GM21723 (cell line): ENCODE data around the gene PCDHGA2.
"Not testable (repeated sequence)": the region's sequence is repeated elsewhere in the genome, so short reads cannot be mapped to it uniquely, and the experiment has no call there.

Experiments
- ATAC-seq: cut with Tn5 transposase; IDR thresholded peaks from one replicate; pipeline ENCODE4 v1.9.1; 2021; ENCODE audit warnings: mild to moderate bottlenecking, moderate library complexity; ENCODE audit not compliant: unreplicated experiment

Gene PCDHGA2

GRCh38 chr5:141375444-141376155, 37.0 kb downstream of the PCDHGA2 start:
- ATAC-seq, result not testable (repeated sequence)

GRCh38 chr5:141382469-141383294, 44.1 kb downstream of the PCDHGA2 start, which contains the start of gene PCDHGA7:
TSS of gene PCDHGA7 (plus strand) at chr5:141382742. CDS start at chr5:141382900, 158 bp downstream.
- ATAC-seq, result no peak

- ATAC-seq, result no peak
Observed at GRCh38 chr5:141383345-141383744, 44.8 kb downstream of the PCDHGA2 start.

- no peak for ATAC-seq
Observed at GRCh38 chr5:141384471-141385267, 46.1 kb downstream of the PCDHGA2 start.

- not testable (repeated sequence) for ATAC-seq
Observed at GRCh38 chr5:141387557-141388311, 49.2 kb downstream of the PCDHGA2 start, which contains the start of gene PCDHGB4. TSS of gene PCDHGB4 (plus strand) at chr5:141387698. CDS start at chr5:141387885, 187 bp downstream.

- ATAC-seq, result no peak
Observed at GRCh38 chr5:141388661-141389060, 50.1 kb downstream of the PCDHGA2 start.

- no peak for ATAC-seq
Observed at GRCh38 chr5:141389153-141390042, 50.8 kb downstream of the PCDHGA2 start.

GRCh38 chr5:141392429-141393198, 54.1 kb downstream of the PCDHGA2 start, which contains the start of gene PCDHGA8:
TSS of gene PCDHGA8 (plus strand) at chr5:141392633. CDS start at chr5:141392814, 181 bp downstream.
- no peak for ATAC-seq
